Esophagus muscularis mucosa (tissue), 4 donors: Measurements from ENCODE around the gene ARL16. TPM values are rescaled to one million over a fixed set of nuclear protein-coding genes. Genes with fewer than 3 reads are reported as not detected.

Experiments used
- DNase-seq: peaks from one replicate; pipeline ENCODE4 v3.0.0-alpha.2; 2017; ENCODE audit errors: extremely low spot score
- H3K27ac ChIP-seq, 4 donors: fragments of 200-600 bp; sonication (generic); replicated peaks in 1 of 4; 1 replicate in 3 of 4; 2 replicates in 1 of 4; pipeline ENCODE4 v1.5.1; 2016 to 2019; ENCODE audit warnings: mild to moderate bottlenecking in 1 of 4
- H3K27me3 ChIP-seq, 4 donors: fragments of 200-600 bp; sonication (generic); one replicate each; pipeline versions ENCODE4 v1.5.1 to v1.6.0; 2016 to 2019
- H3K36me3 ChIP-seq, 4 donors: fragments of 200-600 bp; sonication (generic); one replicate each; pipeline ENCODE4 v1.5.1; 2016 to 2019
- H3K4me1 ChIP-seq, 4 donors: fragments of 200-600 bp; sonication (generic); one replicate each; pipeline ENCODE4 v1.5.1; 2016 to 2019
- H3K4me3 ChIP-seq, 4 donors: fragments of 200-600 bp; sonication (generic); 1 replicate in 2 of 4; 2 replicates in 2 of 4; pipeline ENCODE4 v1.5.1; 2016 to 2019; ENCODE audit warnings: mild to moderate bottlenecking in 4 of 4, moderate library complexity in 1 of 4
- H3K9me3 ChIP-seq, 4 donors: fragments of 200-600 bp; sonication (generic); 1 replicate in 3 of 4; 2 replicates in 1 of 4; pipeline ENCODE4 v1.5.1; 2016 to 2019
- CTCF ChIP-seq, 3 experiments: fragments of 200-600 bp in 2 of 3; fragments of 450-650 bp in 1 of 3; sonication (generic) in 2 of 3; IDR thresholded peaks; one replicate each; pipeline ENCODE4 v1.5.1; 2017 to 2019; ENCODE audit warnings: antibody characterized with exemption in 3 of 3, mild to moderate bottlenecking in 2 of 3, moderate library complexity in 1 of 3
- EP300 ChIP-seq: sonication (generic); formaldehyde crosslinking; IDR thresholded peaks from one replicate; pipeline ENCODE4 v1.6.1; 2017; ENCODE audit warnings: antibody characterized with exemption
- POLR2A ChIP-seq: fragments of 450-650 bp; IDR thresholded peaks from one replicate; pipeline ENCODE4 v1.6.1; 2017; ENCODE audit warnings: antibody characterized with exemption, moderate library complexity, mild to moderate bottlenecking, low read depth
- POLR2AphosphoS5 ChIP-seq, 2 donors: sonication (generic); formaldehyde crosslinking; IDR thresholded peaks; one replicate each; pipeline ENCODE4 v1.6.1; 2017; ENCODE audit warnings: antibody characterized with exemption in 2 of 2
- WGBS: methylation state at CpG from one replicate; pipeline ENCODE4 v1.1.5; 2018; 5-methylcytosine and 5-hydroxymethylcytosine counted together
- intact Hi-C: fragments of 100-400 bp; cut with DNase I; formaldehyde crosslinking; loops from one replicate; pipeline ENCODE4 v1.15.1; 2023
- total RNA-seq, 4 donors: library from RNA; depleted of rRNA; stranded (reverse); fragments of >200 nt; gene quantifications; one replicate each; pipeline versions ENCODE4 v1.1.0 to v1.2.1, GENCODE V29; 2016

ARL16 gene
- total RNA-seq, 4 donors from 2014 or later: 23.7 to 38.3 (median 27.3) TPM

GRCh38 chr17:81717049-81717765 lies 33.6 kb upstream of the ARL16 start:
- intact Hi-C loops: no loop called here
- DNase-seq: no peak
- 93% methylated on average over 13 of the region's 25 CpGs for WGBS
- Histone ChIP-seq H3K36me3 (peaks cover 0 to 37% (median 5%) of the 10 kb centered on the region in 4 donors), H3K27me3 (peaks cover 0 to 2% (median 0%) of the 10 kb centered on the region in 4 donors), H3K4me3 (no peak overlapping the region), H3K9me3 (no peaks in the 10 kb centered on the region), H3K27ac (no peak overlapping the region), H3K4me1 (peaks cover 12 to 22% (median 19%) of the 10 kb centered on the region in 4 donors)
- no peak for TF ChIP-seq EP300
- TF ChIP-seq POLR2A: no peak
- TF ChIP-seq POLR2AphosphoS5 (IDR thresholded peaks at IDR 0.05): no peak
- no peak for TF ChIP-seq CTCF (IDR thresholded peaks at IDR 0.05)

GRCh38 chr17:81716674-81716996 lies 33.0 kb upstream of the ARL16 start:
- no peak overlapping the region for H3K4me3 ChIP-seq
- no peak for DNase-seq
- TF ChIP-seq POLR2AphosphoS5 (IDR thresholded peaks at IDR 0.05) (no peak), POLR2A (no peak), EP300 (no peak), CTCF (IDR thresholded peaks at IDR 0.05) (no peak)
- H3K36me3 ChIP-seq: peaks cover 0 to 37% (median 5%) of the 10 kb centered on the region in 4 donors
- no peaks in the 10 kb centered on the region for H3K9me3 ChIP-seq
- WGBS: 100% methylated on average over 2 of the region's 12 CpGs
- no peaks in the 10 kb centered on the region for H3K27me3 ChIP-seq
- intact Hi-C loops: no loop called here
- peaks cover 9 to 24% (median 21%) of the 10 kb centered on the region in 4 donors for H3K4me1 ChIP-seq
- no peak overlapping the region for H3K27ac ChIP-seq

DNA sequence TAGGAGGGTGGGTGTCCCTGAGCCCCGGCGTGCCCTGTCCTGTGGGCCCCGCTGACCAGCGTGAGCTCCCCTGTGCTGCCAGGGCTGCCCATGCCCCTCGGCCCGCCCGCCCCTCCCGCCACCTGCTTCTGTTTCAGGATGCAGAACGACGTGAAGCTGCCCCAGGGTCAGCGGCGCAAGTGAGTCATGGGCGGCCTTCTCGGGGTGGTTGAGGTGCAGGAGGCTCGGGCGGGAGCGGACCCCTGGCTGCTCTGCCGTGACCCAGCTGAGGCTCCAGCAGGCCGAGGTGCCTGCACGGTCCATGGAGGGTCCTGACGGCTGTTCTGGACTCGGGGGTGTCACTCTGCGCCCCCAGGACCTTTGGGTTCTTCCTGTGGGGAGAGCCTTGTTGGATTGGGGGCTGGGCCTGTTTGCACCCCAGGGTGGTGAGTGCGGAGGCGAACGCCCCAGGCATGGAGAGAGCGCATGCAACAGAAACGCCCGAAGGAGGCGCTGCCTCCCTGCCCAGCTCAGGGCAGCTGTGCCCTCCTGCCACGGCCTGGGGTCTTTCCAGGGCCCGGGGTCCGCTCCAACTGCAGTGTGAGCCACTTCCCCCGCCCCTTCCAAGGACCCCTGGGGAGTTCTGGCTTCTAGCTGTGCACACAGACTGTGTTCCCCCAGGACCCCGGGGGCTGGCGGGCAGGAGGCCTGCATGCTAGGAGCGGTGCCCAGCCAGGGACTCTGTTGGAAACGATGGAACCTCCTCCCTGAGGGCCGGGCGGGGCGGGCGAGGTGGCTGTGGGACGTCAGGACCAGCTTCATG lies 32.5 kb upstream of the ARL16 start:
- no peak for DNase-seq
- WGBS: 88% methylated on average over 20 of the region's 43 CpGs
- intact Hi-C loops: no loop called here
- H3K4me3 ChIP-seq: no peak overlapping the region
- H3K4me1 ChIP-seq: peaks cover 14 to 29% (median 27%) of the 10 kb centered on the region in 4 donors
- no peaks in the 10 kb centered on the region for H3K27me3 ChIP-seq
- no peak overlapping the region for H3K27ac ChIP-seq
- peaks cover 0 to 37% (median 5%) of the 10 kb centered on the region in 4 donors for H3K36me3 ChIP-seq
- no peaks in the 10 kb centered on the region for H3K9me3 ChIP-seq
- TF ChIP-seq POLR2AphosphoS5 (IDR thresholded peaks at IDR 0.05) (no peak), POLR2A (no peak), CTCF (IDR thresholded peaks at IDR 0.05) (no peak), EP300 (no peak)

DNA sequence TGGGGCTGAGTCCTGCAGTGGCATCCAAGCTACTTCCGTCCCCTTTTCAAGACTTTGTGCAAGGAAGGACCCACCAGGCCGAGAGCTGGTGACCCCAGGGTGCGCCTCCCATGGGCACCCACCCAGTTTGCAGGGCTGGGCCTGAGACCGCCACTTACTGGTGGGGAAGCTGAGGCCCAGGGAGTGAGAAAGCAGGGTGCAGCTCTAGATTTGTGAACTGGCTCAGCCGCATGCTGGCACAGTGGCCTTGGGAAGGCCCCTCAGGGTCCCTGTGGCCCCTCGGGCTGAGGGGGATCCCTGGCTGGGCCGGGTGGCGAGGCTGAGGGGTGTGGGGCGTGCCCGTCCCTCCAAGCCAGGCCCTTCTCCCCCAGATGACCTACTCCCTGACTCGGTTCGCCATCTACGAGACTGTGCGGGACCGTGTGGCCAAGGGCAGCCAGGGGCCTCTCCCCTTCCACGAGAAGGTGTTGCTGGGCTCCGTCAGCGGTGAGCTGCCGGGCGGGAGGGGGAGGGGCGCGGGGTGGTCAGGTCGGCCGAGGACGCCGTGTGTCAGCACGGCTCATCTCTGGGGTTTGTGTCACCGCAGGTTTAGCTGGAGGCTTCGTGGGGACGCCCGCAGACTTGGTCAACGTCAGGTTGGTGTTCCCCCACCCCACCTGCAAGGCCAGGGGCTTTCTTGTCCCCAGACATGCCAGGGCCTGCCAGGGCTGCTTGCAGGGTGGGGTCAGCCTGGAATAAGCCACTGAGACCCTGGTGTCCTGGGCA lies 31.7 kb upstream of the ARL16 start:
- DNase-seq: no peak
- no peak for TF ChIP-seq POLR2AphosphoS5 (IDR thresholded peaks at IDR 0.05)
- TF ChIP-seq EP300: no peak
- TF ChIP-seq CTCF (IDR thresholded peaks at IDR 0.05): no peak
- no peak for TF ChIP-seq POLR2A

More for the DNA sequence above, 31.7 kb upstream of the ARL16 start:
- intact Hi-C loops: no loop called here
- peaks cover 0 to 37% (median 5%) of the 10 kb centered on the region in 4 donors for H3K36me3 ChIP-seq
- H3K27me3 ChIP-seq: peaks cover 0 to 6% (median 0%) of the 10 kb centered on the region in 4 donors
- WGBS: 82% methylated on average over 2 of the region's 32 CpGs
- no peak overlapping the region for H3K27ac ChIP-seq
- no peaks in the 10 kb centered on the region for H3K9me3 ChIP-seq
- no peak overlapping the region for H3K4me3 ChIP-seq
- peaks cover 22 to 37% (median 34%) of the 10 kb centered on the region in 4 donors for H3K4me1 ChIP-seq
